Prostate gland (tissue), 2 donors: ENCODE results near the gene SLC16A6.

Source experiments
- POLR2A ChIP-seq: fragments of 450-650 bp; IDR thresholded peaks from one replicate; pipeline ENCODE4 v1.6.1; 2016; ENCODE audit warnings: antibody characterized with exemption, mild to moderate bottlenecking
- TF ChIP-seq, protein P1 (sequence below), 4 experiments: fragments of 200-600 bp in 2 of 4; fragments of 450-650 bp in 2 of 4; sonication (generic) in 2 of 4; IDR thresholded peaks; 1 replicate in 3 of 4; 2 replicates in 1 of 4; pipeline ENCODE4 v1.5.1; 2016 to 2019; ENCODE audit warnings: antibody characterized with exemption in 4 of 4, mild to moderate bottlenecking in 2 of 4, moderate library complexity in 2 of 4

DNA sequence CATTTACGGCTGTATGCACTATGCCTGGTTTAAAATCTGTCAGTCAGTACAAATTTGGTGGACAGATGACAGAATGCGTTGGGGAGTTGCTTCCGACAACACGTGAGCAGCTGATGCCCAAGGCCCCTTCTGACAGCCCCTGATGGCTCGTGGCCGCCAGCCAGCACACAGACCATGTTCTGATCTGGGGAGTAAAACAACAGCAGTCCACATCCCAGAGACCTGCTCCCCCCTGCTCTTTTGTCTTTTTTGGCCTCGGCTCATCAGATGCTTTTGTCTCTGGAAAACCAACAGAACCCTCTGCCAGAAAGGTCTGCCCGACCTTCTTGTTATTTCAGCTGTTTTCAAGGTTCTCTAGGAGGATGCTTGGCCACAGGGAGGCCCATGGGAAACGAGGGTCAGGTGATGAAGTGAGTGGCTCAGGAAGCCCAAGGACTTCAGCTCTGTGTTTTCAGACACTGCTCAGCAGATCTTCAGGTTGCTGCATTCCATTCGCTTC, 11.2 kb upstream of the SLC16A6 start:
- TF ChIP-seq, protein P1, sequence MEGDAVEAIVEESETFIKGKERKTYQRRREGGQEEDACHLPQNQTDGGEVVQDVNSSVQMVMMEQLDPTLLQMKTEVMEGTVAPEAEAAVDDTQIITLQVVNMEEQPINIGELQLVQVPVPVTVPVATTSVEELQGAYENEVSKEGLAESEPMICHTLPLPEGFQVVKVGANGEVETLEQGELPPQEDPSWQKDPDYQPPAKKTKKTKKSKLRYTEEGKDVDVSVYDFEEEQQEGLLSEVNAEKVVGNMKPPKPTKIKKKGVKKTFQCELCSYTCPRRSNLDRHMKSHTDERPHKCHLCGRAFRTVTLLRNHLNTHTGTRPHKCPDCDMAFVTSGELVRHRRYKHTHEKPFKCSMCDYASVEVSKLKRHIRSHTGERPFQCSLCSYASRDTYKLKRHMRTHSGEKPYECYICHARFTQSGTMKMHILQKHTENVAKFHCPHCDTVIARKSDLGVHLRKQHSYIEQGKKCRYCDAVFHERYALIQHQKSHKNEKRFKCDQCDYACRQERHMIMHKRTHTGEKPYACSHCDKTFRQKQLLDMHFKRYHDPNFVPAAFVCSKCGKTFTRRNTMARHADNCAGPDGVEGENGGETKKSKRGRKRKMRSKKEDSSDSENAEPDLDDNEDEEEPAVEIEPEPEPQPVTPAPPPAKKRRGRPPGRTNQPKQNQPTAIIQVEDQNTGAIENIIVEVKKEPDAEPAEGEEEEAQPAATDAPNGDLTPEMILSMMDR (IDR thresholded peaks at IDR 0.05): no peak
- TF ChIP-seq POLR2A: no peak
